DMS53 treated with DMSO at 0.1 percent for 48 hours (cell line): ENCODE results near the gene TMEM259.

ENCODE experiments used
- DNase-seq: peaks from one replicate; lab custom pipeline; 2025; ENCODE audit not compliant: unreplicated experiment; lab: John Stamatoyannopoulos, UW

Gene TMEM259

DNA sequence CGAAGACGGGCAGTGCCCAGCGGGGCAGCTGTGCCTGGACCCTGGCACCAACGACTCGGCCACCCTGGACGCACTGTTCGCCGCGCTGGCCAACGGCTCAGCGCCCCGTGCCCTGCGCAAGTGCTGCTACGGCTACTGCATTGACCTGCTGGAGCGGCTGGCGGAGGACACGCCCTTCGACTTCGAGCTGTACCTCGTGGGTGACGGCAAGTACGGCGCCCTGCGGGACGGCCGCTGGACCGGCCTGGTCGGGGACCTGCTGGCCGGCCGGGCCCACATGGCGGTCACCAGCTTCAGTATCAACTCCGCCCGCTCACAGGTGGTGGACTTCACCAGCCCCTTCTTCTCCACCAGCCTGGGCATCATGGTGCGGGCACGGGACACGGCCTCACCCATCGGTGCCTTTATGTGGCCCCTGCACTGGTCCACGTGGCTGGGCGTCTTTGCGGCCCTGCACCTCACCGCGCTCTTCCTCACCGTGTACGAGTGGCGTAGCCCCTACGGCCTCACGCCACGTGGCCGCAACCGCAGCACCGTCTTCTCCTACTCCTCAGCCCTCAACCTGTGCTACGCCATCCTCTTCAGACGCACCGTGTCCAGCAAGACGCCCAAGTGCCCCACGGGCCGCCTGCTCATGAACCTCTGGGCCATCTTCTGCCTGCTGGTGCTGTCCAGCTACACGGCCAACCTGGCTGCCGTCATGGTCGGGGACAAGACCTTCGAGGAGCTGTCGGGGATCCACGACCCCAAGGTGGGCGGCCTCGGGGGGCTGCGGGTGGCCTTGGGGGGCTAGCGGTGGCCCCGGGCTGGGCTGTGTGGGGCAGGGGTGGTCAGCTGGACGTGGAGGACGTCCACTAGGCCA is 15.9 kb downstream of the TMEM259 start:
- DNase-seq = no peak

DNA sequence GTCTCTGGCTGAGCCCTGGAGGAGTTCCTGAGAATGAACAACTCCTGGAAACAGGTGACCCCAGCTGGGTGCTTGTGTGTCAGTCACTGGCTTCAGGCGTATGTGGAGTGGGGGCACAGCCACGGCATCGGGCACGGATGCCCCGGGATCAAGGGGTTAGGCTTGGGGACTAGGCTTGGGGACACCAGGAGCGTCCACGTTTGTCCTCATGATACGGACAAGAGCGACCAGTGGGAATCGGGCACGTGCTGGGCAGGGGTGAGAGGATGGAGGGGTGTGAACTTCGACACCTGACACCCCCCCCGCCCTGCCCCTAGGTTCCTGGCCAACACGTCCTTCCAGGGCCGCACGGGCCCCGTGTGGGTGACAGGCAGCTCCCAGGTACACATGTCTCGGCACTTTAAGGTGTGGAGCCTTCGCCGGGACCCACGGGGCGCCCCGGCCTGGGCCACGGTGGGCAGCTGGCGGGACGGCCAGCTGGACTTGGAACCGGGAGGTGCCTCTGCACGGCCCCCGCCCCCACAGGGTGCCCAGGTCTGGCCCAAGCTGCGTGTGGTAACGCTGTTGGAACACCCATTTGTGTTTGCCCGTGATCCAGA is 16.6 kb downstream of the TMEM259 start:
- DNase-seq = no peak

DNA sequence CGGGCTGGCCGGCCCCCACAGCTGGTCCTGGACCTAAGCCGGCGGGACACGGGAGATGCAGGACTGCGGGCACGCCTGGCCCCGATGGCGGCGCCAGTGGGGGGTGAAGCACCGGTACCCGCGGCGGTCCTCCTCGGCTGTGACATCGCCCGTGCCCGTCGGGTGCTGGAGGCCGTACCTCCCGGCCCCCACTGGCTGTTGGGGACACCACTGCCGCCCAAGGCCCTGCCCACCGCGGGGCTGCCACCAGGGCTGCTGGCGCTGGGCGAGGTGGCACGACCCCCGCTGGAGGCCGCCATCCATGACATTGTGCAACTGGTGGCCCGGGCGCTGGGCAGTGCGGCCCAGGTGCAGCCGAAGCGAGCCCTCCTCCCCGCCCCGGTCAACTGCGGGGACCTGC is 17.6 kb downstream of the TMEM259 start:
- DNase-seq = no peak

DNA sequence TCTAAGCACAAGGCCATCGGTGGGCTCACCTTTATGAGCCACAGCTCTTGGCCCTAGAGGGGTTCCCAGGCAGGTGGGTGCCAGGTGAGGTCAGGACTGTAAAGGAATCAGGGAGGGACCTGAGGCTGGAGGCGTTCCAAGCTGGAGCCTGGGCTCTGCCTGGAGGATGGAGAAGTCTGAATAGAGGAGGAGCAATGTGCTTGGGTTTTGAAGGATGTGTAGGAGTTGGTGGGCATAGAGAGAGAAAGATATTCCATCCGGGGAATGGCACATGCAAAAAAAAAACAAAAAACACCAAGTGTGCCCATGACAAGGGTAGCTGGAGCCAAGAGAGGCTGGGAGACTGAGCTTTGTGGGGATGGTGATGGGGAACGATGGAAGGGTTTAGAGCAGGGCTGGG is 18.3 kb downstream of the TMEM259 start:
- DNase-seq = no peak

DNA sequence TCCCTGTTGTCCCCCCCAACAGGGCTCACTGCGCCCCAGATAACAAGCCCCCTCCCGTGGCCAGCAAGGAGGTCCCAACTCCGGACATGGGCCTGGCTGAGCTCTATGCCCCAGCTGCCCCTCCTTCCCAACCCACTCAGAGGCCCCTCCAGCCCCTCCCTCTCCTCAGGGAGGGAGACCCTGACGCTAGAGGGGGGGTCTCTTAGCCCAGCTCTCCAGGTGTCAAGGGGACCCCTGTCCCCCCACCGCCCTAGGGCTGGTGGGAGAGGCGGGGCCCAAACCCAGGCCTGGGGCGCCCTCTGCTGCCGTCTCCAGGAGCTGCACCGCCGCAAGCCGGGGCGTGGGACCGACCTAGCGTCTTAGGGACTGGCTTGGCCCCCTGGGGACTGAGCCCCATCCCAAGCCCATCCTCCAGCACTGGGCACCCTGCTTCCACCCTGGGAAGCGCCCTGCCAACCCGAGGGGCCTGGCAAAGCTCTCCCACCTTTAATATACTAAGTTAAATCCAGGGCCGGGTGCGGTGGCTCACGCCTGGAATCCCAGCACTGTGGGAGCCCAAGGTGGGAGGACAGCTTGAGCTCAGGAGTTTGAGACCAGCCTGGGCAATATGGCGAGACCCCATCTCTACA is 19.3 kb downstream of the TMEM259 start:
- DNase-seq = no peak

- no peak for DNase-seq
Measured at GRCh38 chr19:1000591-1001537, 20.1 kb downstream of the TMEM259 start.

DNA sequence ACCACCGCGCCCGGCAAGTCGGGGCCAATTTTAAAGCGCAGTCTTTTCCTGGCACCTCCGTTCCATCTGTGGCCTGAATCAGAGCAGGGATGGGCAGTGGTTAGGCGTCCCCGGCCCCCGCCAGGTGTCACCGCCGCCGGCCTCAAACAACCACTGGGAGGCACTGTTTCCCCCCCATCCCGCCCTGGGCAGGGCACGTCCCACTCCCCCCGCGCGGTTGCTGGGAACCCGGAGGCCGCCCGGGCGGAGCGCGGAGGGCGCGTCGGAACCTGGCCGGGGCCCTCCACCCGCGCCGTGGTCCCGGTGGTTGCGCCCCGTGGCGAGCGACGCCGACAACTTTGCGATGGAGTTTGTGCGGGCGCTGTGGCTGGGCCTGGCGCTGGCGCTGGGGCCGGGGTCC is 20.8 kb downstream of the TMEM259 start, which contains the start of gene GRIN3B:
TSS of gene GRIN3B (plus strand) at position 325 of the 400 bp plus-strand sequence. CDS start at position 344, 19 bp downstream.
- DNase-seq = no peak

- DNase-seq = no peak
Measured at GRCh38 chr19:999379-999719, 21.6 kb downstream of the TMEM259 start.

- DNase-seq = no peak
Measured at GRCh38 chr19:998064-998463, 22.9 kb downstream of the TMEM259 start.

DNA sequence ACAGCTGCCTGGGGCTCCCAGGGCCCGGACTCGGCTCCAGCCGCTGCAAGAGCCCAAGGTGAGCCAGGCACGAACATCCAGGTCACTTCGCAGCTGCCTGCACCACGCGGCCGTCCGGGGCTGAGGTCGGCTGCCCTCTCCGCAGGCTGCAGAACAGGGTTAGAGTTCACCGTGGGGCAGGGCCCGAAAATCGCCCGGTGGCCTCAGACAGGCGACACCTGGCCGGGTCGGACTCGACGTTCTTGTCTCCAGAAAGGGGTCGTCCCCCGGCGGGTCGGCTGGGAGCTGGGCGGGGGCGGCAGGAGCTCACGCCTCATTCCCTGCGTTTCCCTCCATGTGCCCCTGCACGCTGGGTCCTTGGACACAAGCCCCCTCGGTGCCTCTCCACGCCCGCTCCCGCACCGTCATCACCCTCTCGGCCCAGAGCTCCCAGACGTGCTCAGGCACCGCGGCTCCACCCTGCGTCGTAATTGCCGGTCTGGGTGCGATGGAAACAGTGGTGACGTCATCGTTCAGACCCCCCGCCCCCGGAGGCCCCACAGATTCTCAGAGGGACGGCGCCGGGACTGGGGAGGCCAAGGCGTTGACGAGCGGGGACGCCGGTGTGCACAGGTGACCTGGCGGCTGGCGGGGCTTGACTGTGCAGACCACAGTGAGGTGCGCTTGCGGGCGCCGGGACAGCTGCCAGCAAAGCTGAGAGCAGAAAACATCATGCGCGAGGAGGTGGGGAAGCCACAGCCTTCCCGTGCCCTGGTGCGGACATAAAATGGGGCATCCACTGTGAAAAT is 24.7 kb downstream of the TMEM259 start:
- DNase-seq = no peak

- peak; percentile 22 for DNase-seq
Measured at GRCh38 chr19:995051-995827, 25.7 kb downstream of the TMEM259 start.

GRCh38 chr19:994516-994915 is 26.4 kb downstream of the TMEM259 start:
- no peak for DNase-seq

GRCh38 chr19:993831-994393 is 27.0 kb downstream of the TMEM259 start:
- no peak for DNase-seq

DNA sequence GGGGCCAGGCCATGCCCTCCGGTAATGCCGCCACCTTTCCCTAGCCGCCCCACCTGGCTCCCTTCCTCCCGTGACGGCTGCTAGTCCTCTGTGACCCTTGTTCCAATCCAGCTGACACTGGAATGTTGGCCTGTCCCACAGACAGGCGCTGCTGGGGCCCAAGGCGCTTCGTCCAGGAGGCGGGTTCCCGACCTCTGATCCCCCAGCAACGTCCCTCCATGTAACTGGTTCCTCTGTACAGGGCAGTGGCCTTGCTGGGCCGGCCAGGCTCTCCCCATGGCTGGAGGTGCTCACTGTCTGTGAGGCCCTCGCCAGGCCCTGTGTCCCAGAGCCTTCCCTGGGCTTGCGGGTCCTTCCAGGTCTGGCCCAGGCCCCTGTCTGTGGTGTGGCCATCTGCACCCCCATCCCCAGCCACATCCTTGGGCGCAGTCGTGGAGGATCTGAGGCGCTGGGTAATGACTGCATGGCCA is 27.5 kb downstream of the TMEM259 start:
- DNase-seq = no peak

- DNase-seq = no peak
Measured at GRCh38 chr19:992670-993055, 28.3 kb downstream of the TMEM259 start.

DNA sequence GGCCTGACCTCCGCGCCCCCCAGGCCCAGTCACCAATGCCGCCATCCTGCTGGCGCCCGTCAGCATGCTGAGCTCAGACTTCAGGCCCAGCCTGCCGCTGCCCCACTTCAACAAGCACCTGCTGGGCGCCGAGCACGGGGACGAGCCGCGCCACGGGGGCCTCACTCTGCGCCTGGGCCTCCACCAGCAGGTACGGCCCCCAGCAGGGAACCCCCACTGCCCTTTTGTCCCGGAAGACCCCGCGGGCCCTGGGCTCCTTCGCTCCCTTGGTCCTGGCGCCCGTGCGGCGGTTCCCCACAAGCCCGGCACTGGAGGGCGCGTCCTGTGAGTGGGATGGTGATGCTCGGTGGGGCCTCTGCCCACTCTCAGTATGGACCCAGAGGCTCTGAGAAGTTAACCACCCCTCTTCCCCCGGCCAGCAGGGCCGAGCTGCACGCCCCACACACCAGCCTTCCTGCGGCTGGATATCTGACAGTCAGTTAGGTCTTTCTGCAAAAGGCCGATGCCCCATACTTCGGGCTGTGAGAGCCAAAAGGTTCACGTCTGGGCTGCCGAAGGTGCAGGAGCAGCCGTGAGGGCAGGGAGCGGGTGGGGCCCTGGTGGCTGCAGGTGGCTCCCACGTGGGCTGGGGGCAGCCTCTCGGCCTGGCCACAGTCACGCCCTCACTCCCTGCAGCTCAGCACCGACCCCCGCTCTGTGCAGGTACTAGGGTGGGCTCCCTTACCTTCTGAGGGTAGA is 28.8 kb downstream of the TMEM259 start:
- DNase-seq = no peak

GRCh38 chr19:991174-991931 is 29.6 kb downstream of the TMEM259 start:
- DNase-seq = no peak

DNA sequence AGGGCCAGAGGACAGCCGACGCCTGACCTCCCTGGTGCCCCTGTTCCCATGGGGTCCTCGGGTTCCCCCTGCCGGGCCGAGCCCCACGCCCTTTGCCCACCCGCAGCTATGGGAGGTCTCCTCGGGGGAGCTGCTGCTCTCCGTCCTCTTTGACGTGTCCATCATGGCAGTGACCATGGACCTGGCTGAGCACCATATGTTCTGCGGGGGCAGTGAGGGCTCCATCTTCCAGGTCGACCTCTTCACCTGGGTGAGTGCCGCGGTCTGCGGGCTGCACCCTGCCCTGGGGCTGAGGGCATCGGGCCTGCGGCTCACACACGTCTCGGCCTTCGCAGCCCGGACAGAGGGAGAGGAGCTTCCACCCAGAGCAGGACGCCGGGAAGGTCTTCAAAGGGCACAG is 30.2 kb downstream of the TMEM259 start:
- DNase-seq = no peak
